IMR-90 (cell line): ENCODE measurements around the gene CFAP58. TPM values are rescaled to one million over a fixed set of nuclear protein-coding genes. Genes with fewer than 3 reads are reported as not detected.

ENCODE experiments used
- ATAC-seq: fragments of 200-7000 bp; cut with Tn5 transposase; 2 replicates; pipeline ENCODE4 v1.9.1; 2020; ENCODE audit warnings: low read depth, mild to moderate bottlenecking, moderate library complexity
- BruUV-seq: library from RNA; stranded (reverse); fragments of 400-500 nt; replicated peaks from 2 replicates; lab custom pipeline; 2021; lab: Mats Ljungman, UMichigan
- CTCF ChIA-PET: fragments of 300-600 bp; formaldehyde crosslinking; extraction: SDS; loops from one replicate; lab custom pipeline; 2021; ENCODE audit warnings: antibody characterized with exemption; lab: Yijun Ruan, JAX
- POLR2A ChIA-PET: fragments of 300-600 bp; sonication (Branson Sonifier 250); formaldehyde crosslinking; loops from one replicate; lab custom pipeline; 2022; ENCODE audit warnings: antibody characterized with exemption; ENCODE audit not compliant: unreplicated experiment; lab: Charles Lee
- DNase-seq: peaks from one replicate; pipeline ENCODE4 v3.0.0; 2013
- H2AFZ ChIP-seq: replicated peaks from 2 replicates; pipeline ENCODE3; 2013; ENCODE audit warnings: low read length, mild to moderate bottlenecking; ENCODE audit not compliant: poor library complexity
- H2AK5ac ChIP-seq: 2 replicates; pipeline ENCODE4 v1.6.1; 2013; ENCODE audit warnings: low read depth, low read length, inconsistent platforms
- H2AK9ac ChIP-seq: replicated peaks from 2 replicates; pipeline ENCODE3; 2013; ENCODE audit warnings: mild to moderate bottlenecking, low read depth, low read length, moderate library complexity; ENCODE audit not compliant: poor library complexity
- H2BK120ac ChIP-seq: 2 replicates; pipeline ENCODE4 v1.6.1; 2013; ENCODE audit warnings: low read depth, low read length, inconsistent platforms
- H2BK15ac ChIP-seq: 3 replicates; pipeline ENCODE4 v1.6.1; 2013; ENCODE audit warnings: low read depth, low read length, inconsistent platforms
- H2BK20ac ChIP-seq: 2 replicates; pipeline ENCODE4 v1.6.1; 2013; ENCODE audit warnings: low read depth, mild to moderate bottlenecking, inconsistent platforms, low read length, moderate library complexity
- H2BK5ac ChIP-seq: 2 replicates; pipeline ENCODE4 v1.6.1; 2013; ENCODE audit warnings: mild to moderate bottlenecking, low read depth, low read length, inconsistent platforms; ENCODE audit not compliant: poor library complexity, severe bottlenecking
- H3K14ac ChIP-seq: replicated peaks from 2 replicates; pipeline ENCODE4 v1.6.1; 2013; ENCODE audit warnings: low read depth, low read length, inconsistent platforms
- H3K18ac ChIP-seq: 2 replicates; pipeline ENCODE4 v1.6.1; 2013; ENCODE audit warnings: low read depth, low read length, control low read depth
- H3K23ac ChIP-seq: 2 replicates; pipeline ENCODE4 v1.6.1; 2013; ENCODE audit warnings: low read depth, low read length, inconsistent platforms
- H3K27ac ChIP-seq: 2 replicates; pipeline ENCODE4 v1.5.1; 2013; ENCODE audit warnings: mild to moderate bottlenecking, control low read depth, low read length; ENCODE audit not compliant: insufficient read depth
- H3K27me3 ChIP-seq: 2 replicates; pipeline ENCODE4 v1.6.1; 2013; ENCODE audit warnings: low read length; ENCODE audit not compliant: control insufficient read depth, insufficient read depth
- H3K36me3 ChIP-seq: 2 replicates; pipeline ENCODE4 v1.6.1; 2013; ENCODE audit warnings: low read length, mixed read lengths; ENCODE audit not compliant: control insufficient read depth, insufficient read depth
- H3K4ac ChIP-seq: 2 replicates; pipeline ENCODE4 v1.6.1; 2013; ENCODE audit warnings: low read depth, low read length, inconsistent platforms
- H3K4me1 ChIP-seq: 2 replicates; pipeline ENCODE4 v1.6.1; 2013; ENCODE audit warnings: low read length, mixed read lengths; ENCODE audit not compliant: control insufficient read depth, insufficient read depth
- H3K4me2 ChIP-seq: 2 replicates; pipeline ENCODE4 v1.6.1; 2013; ENCODE audit warnings: low read depth, mild to moderate bottlenecking, control low read depth, low read length, moderate library complexity
- H3K4me3 ChIP-seq: 2 replicates; pipeline ENCODE4 v1.5.1; 2013; ENCODE audit warnings: low read depth, mild to moderate bottlenecking, control low read depth, low read length, moderate library complexity; ENCODE audit not compliant: insufficient read depth
- H3K56ac ChIP-seq: 2 replicates; pipeline ENCODE4 v1.6.1; 2013; ENCODE audit warnings: low read length, inconsistent platforms; ENCODE audit not compliant: insufficient read depth; ENCODE audit errors: extremely low read depth
- H3K79me1 ChIP-seq, 2 experiments: 2 replicates each; pipeline ENCODE4 v1.6.1; 2013; ENCODE audit warnings: low read length in 2 of 2, inconsistent platforms in 1 of 2, low read depth in 1 of 2
- H3K9ac ChIP-seq: 2 replicates; pipeline ENCODE4 v1.6.1; 2013; ENCODE audit warnings: low read depth, low read length, control low read depth
- H3K9me1 ChIP-seq: 2 replicates; pipeline ENCODE4 v1.6.1; 2013; ENCODE audit warnings: low read length, inconsistent platforms; ENCODE audit not compliant: insufficient read depth
- H3K9me3 ChIP-seq: 2 replicates; pipeline ENCODE4 v1.6.1; 2013; ENCODE audit warnings: low read length; ENCODE audit not compliant: control insufficient read depth, insufficient read depth
- H4K20me1 ChIP-seq: 2 replicates; pipeline ENCODE4 v1.6.1; 2013; ENCODE audit warnings: low read length, inconsistent platforms; ENCODE audit not compliant: insufficient read depth
- H4K5ac ChIP-seq: 2 replicates; pipeline ENCODE4 v1.6.1; 2013; ENCODE audit warnings: mild to moderate bottlenecking, low read depth, low read length, control low read depth
- H4K8ac ChIP-seq, 2 experiments: 2 replicates each; pipeline ENCODE4 v1.6.1; 2013; ENCODE audit warnings: low read depth in 2 of 2, low read length in 2 of 2, control low read depth in 1 of 2, inconsistent platforms in 1 of 2
- H4K91ac ChIP-seq: 2 replicates; pipeline ENCODE4 v1.6.1; 2013; ENCODE audit warnings: low read depth, low read length, inconsistent platforms; ENCODE audit not compliant: insufficient read depth
- MAFK ChIP-seq: IDR thresholded peaks from 2 replicates; pipeline ENCODE4 v1.6.1; 2012; ENCODE audit warnings: low read depth, low read length, improper control_type of control experiment
- MAZ ChIP-seq: IDR thresholded peaks from 2 replicates; pipeline ENCODE4 v1.6.1; 2012; ENCODE audit warnings: low read depth, mild to moderate bottlenecking, low read length, improper control_type of control experiment, moderate library complexity, borderline replicate concordance
- POLR2A ChIP-seq: IDR thresholded peaks from 2 replicates; pipeline ENCODE4 v1.6.1; 2012; ENCODE audit warnings: mild to moderate bottlenecking, low read depth, low read length
- RCOR1 ChIP-seq: IDR thresholded peaks from 2 replicates; pipeline ENCODE4 v1.6.1; 2012; ENCODE audit warnings: mild to moderate bottlenecking, low read length, improper control_type of control experiment; ENCODE audit not compliant: insufficient replicate concordance
- WGBS, 2 experiments: methylation state at CpG; one replicate each; pipeline versions ENCODE4 v1.1.5 to v1.1.7; 2013; ENCODE audit warnings: missing lambda C conversion rate in 2 of 2; ENCODE audit not compliant: insufficient read length in 1 of 2; ENCODE audit errors: extremely low coverage in 2 of 2; 5-methylcytosine and 5-hydroxymethylcytosine counted together
- dilution Hi-C: fragments of 300-500 bp; cut with HindIII; formaldehyde crosslinking; loops from one replicate; pipeline ENCODE4 v1.14.3; 2018; ENCODE audit warnings: low sequenced_read_pairs; ENCODE audit not compliant: unreplicated experiment
- in situ Hi-C: fragments of 300-500 bp; cut with MboI; formaldehyde crosslinking; loops from 3 replicates; pipeline ENCODE4 v1.14.3; 2019; ENCODE audit warnings: low sequenced_read_pairs, inconsistent platforms, mixed read lengths
- intact Hi-C: fragments of 100-400 bp; cut with micrococcal nuclease; formaldehyde crosslinking; loops from 2 replicates; pipeline ENCODE4 v1.10.0; 2022
- polyA plus RNA-seq, 3 experiments: library from polyadenylated mRNA; depleted of rRNA; stranded (reverse); fragments of >200 nt; gene quantifications; 2 replicates each; pipeline ENCODE4 v1.2.3, GENCODE V29; 2012; ENCODE audit warnings: low replicate concordance in 1 of 3
- total RNA-seq: library from RNA; depleted of rRNA; stranded (reverse); fragments of >200 nt; gene quantifications from 2 replicates; pipeline ENCODE4 v1.2.3, GENCODE V29; 2012

The CFAP58 gene
- total and polyA plus RNA-seq, 2 of the 4 experiments (the other 2 are of a cell fraction): 0.36 to 0.72 TPM

DNA sequence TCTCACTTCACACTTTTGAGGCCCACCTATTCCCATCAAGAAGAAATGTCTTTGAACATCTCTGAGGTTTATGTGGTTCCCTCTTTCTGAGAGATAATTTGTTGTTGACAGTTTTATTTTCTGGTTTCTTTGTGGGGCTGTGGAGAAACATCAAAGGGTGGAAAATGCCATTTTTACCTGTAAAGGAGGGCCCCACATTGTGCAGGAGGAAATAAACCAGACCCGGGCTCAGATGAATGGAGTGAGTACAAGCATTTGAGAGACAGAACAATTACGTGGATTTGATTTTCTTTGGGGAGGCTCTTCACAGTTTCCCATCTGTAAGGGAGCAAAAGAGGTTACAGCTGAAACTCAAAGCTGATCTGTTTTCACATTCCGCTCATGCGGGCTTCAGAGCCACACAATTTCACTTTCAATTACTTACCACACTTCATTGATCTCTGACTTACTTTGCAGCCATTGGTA, 45.2 kb upstream of the CFAP58 start:
- dilution Hi-C loops (no loop called here), in situ Hi-C loops (no loop called here), intact Hi-C loops (no loop called here)
- Histone ChIP-seq H3K14ac (no peak overlapping the region), H4K20me1 (peaks cover 28% of the 10 kb centered on the region), H3K56ac (no peak overlapping the region), H3K18ac (no peak overlapping the region), H3K79me1 (peaks cover 17 to 77% of the 10 kb centered on the region in 2 experiments), H4K91ac (no peak overlapping the region), H4K8ac (no peak overlapping the region), H3K4me2 (no peak overlapping the region), H3K9ac (no peak overlapping the region), H3K27me3 (no peaks in the 10 kb centered on the region), H3K4me3 (no peak overlapping the region), H2AFZ (no peak overlapping the region), H2BK20ac (no peak overlapping the region; the same call in 1 of the 2 replicates), H2AK9ac (no peak overlapping the region), H3K36me3 (peaks cover 25% of the 10 kb centered on the region), H2BK5ac (no peak overlapping the region), H3K4ac (peak overlapping the region; percentile 0; the same call in 1 of the 2 replicates), H3K9me1 (peaks cover 38% of the 10 kb centered on the region), H3K9me3 (no peaks in the 10 kb centered on the region), H3K27ac (no peak overlapping the region), H2BK120ac (no peak overlapping the region), H2BK15ac (no peak overlapping the region; the same call in 2 of the 3 replicates), H2AK5ac (no peak overlapping the region), H3K4me1 (peaks cover 21% of the 10 kb centered on the region), H4K5ac (no peak overlapping the region), H3K23ac (0 out of 2 replicates have a peak overlapping the region, but pooled peaks have one; percentile 11)
- BruUV-seq: no TSS peak
- ATAC-seq: no peak
- CTCF ChIA-PET: interaction anchor here (0.6 kb wide), 1 partner anchor 17 kb away, joined by 3 read pairs; no protein-coding TSS in a partner anchor
- POLR2A ChIA-PET: no interaction called here
- WGBS, 2 experiments: no CpG with 5 or more reads among the region's 4 CpGs
- DNase-seq: no peak
- TF ChIP-seq MAFK (no peak), MAZ (no peak), POLR2A (0 out of 2 replicates have a peak, but pooled peaks have one; percentile 8), RCOR1 (no peak)
